GM18505 (cell line): Measurements from ENCODE around the gene C10orf120.

ENCODE experiments used
- ATAC-seq: cut with Tn5 transposase; IDR thresholded peaks from one replicate; pipeline ENCODE4 v1.9.1; 2021; ENCODE audit not compliant: unreplicated experiment
- POLR2A ChIP-seq: IDR thresholded peaks from 4 replicates; pipeline ENCODE4 v1.6.1; 2011; ENCODE audit warnings: borderline replicate concordance; ENCODE audit not compliant: insufficient read depth, insufficient read length; ENCODE audit errors: extremely low read depth

Gene C10orf120

GRCh38 chr10:122675278-122675677, 24.4 kb downstream of the C10orf120 start:
- no peak for TF ChIP-seq POLR2A
- ATAC-seq: no peak

GRCh38 chr10:122674781-122675180, 24.9 kb downstream of the C10orf120 start:
- no peak for TF ChIP-seq POLR2A
- ATAC-seq: no peak

DNA sequence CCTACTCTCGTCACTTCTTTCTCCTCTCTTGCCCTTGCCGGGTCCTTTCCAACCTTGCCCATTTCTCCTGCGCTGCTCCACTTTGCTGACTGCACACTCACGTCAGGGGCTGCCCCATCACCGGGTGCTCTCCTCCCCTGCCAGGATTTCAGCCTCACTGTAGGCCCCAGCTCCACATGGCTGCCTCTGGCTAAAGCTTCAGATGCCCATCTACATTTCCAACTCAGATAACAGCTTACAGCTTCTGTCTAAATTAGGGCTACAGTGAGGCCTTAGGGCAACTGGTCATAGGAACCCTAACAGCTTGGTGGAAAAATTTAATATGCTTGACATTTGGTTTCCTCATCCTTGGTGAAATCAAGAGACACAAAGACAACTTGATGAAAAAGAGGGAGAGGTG, 25.9 kb downstream of the C10orf120 start:
- ATAC-seq: no peak
- no peak for TF ChIP-seq POLR2A

GRCh38 chr10:122673269-122673668, 26.4 kb downstream of the C10orf120 start:
- ATAC-seq: no peak

GRCh38 chr10:122672655-122673054, 27.0 kb downstream of the C10orf120 start:
- TF ChIP-seq POLR2A: no peak
- no peak for ATAC-seq

More at GRCh38 chr10:122673269-122673668, 26.4 kb downstream of the C10orf120 start:
- TF ChIP-seq POLR2A: no peak

DNA sequence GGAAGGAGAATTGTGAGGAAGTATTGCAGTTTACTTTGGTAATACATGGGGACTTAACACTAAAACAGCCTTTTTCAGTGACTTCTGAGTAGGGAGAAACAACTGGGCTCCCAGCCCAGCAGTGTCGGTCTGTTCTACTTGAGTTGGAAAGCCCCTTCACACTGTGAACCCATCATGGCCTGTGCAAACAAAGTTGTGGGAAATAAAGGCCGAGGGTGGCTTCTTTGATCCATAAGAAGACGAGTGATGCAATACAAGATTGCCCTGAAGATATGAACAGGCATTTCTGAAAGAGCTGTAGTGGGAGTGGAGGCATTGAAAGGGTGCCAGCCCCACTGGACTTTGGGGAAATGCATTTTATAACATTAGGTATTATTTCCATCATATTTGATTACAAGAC, 28.3 kb downstream of the C10orf120 start:
- no peak for ATAC-seq
- no peak for TF ChIP-seq POLR2A

DNA sequence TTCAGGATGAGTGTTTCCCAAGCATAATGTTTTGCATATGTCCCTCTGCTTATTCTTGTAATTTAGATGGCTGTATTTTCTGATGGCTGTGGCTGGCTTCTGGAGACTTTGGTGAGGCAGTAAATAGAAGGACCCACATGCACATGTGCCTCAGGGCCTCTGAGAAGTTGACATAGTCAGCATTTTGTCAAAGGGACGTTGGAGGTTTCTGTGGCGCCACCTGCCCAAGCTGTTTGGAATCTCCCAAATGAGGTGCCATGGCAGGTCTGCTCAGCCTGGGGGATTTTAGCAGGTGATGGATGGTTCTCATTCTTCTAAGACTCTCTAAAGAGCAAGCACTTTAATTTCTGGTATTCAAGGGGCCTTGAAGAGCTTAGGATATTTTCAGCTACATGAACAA, 29.8 kb downstream of the C10orf120 start:
- ATAC-seq: no peak
- TF ChIP-seq POLR2A: no peak

GRCh38 chr10:122669045-122669444, 30.6 kb downstream of the C10orf120 start:
- TF ChIP-seq POLR2A: no peak
- ATAC-seq: no peak

DNA sequence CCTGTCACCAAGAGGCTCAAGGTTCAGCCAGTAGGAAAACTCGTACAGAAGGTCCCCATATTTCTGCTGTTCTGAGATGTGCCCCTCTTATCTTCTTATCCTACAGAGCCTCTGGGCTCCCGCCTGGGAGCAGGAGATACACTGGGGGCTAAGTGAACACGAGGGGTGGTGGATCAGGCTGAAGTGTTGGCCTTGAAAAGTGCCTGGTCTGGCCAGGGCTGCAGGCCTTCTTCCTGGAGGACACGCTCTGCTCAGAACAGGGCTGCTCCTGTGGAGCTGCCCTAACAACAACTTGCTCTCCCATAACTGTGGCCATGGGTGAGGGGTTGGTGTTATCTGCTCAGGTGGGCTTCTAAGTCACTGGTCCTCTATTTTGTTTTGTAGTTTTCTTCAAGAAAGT, 33.7 kb downstream of the C10orf120 start:
- ATAC-seq: no peak
- TF ChIP-seq POLR2A: no peak

- no peak for TF ChIP-seq POLR2A
- ATAC-seq: no peak
Observed at GRCh38 chr10:122665329-122665860, 34.3 kb downstream of the C10orf120 start.

DNA sequence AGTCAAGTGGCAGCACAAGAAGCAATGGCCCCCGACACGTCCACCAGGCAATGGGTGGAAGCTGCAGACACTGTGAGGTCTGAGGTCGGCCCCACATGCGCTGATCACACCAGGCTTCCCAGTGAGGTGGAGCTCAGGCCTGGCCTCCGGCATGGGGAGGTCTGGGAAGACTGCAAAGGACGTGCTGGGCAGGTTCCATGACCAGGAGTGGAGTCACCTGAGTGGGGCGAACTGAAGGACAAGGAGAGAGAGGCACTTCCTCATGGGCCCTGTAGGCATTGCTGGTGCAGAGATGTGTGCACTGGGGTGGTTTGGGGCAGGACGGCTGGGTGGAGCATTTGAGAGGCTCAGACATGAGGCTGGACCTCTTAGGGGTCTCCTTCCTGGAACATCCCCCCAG, 35.1 kb downstream of the C10orf120 start:
- no peak for ATAC-seq
- no peak for TF ChIP-seq POLR2A

- TF ChIP-seq POLR2A: no peak
- no peak for ATAC-seq
Observed at GRCh38 chr10:122663516-122664130, 36.0 kb downstream of the C10orf120 start.

GRCh38 chr10:122662231-122662630, 37.4 kb downstream of the C10orf120 start:
- TF ChIP-seq POLR2A: no peak
- no peak for ATAC-seq

DNA sequence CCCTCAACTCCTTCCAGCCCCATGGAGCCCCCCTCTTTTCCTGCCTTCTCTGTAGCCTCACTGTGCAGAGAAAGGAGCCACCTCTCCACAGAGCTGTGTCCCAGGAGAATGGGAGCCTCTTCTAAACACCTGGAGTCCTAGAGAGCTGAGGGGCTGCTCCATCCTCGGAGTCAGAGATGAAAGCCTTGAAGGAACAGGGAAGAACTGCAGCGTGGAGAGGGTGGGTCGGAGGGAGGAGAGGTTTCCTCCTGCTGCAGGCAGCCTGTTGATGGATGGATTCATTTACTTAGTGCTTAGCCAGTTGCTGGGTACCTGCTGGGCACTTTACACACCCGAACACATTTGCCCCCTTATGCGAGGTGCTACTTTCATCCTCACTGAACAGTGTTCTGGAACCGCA, 39.0 kb downstream of the C10orf120 start:
- no peak for ATAC-seq
- no peak for TF ChIP-seq POLR2A
